GM18868 (cell line): ENCODE results near the gene SLC38A8.

Experiments
- ATAC-seq: cut with Tn5 transposase; IDR thresholded peaks from one replicate; pipeline ENCODE4 v1.9.1; 2021; ENCODE audit warnings: mild to moderate bottlenecking, moderate library complexity; ENCODE audit not compliant: unreplicated experiment

Gene SLC38A8

GRCh38 chr16:84049403-84050060 lies 6.9 kb upstream of the SLC38A8 start:
- no peak for ATAC-seq

- ATAC-seq: no peak
These were observed 6.3 kb upstream of the SLC38A8 start for GRCh38 chr16:84048871-84049270.

- no peak for ATAC-seq
These were observed 5.7 kb upstream of the SLC38A8 start for GRCh38 chr16:84048270-84048669.

GRCh38 chr16:84047626-84048025 lies 5.0 kb upstream of the SLC38A8 start:
- ATAC-seq: no peak

GRCh38 chr16:84047206-84047605 lies 4.6 kb upstream of the SLC38A8 start:
- ATAC-seq: no peak

GRCh38 chr16:84045818-84046470 lies 3.3 kb upstream of the SLC38A8 start:
- ATAC-seq: no peak

- ATAC-seq: no peak
These were observed 2.6 kb upstream of the SLC38A8 start for GRCh38 chr16:84045001-84045817.

GRCh38 chr16:84044118-84044488 lies 1.5 kb upstream of the SLC38A8 start:
- ATAC-seq: no peak

- no peak for ATAC-seq
These were observed 1.0 kb upstream of the SLC38A8 start for GRCh38 chr16:84043486-84044117.

- ATAC-seq: no peak
These were observed 387 bp upstream of the SLC38A8 start for GRCh38 chr16:84042879-84043485.

GRCh38 chr16:84041881-84042280 lies 714 bp downstream of the SLC38A8 start:
- ATAC-seq: no peak

- no peak for ATAC-seq
These were observed 1.5 kb downstream of the SLC38A8 start for GRCh38 chr16:84040823-84041820.

GRCh38 chr16:84040226-84040822 lies 2.3 kb downstream of the SLC38A8 start:
- no peak for ATAC-seq

- ATAC-seq: no peak
These were observed 2.9 kb downstream of the SLC38A8 start for GRCh38 chr16:84039696-84040095.

GRCh38 chr16:84038469-84038868 lies 4.1 kb downstream of the SLC38A8 start:
- ATAC-seq: no peak

GRCh38 chr16:84036982-84037425 lies 5.6 kb downstream of the SLC38A8 start:
- no peak for ATAC-seq

- no peak for ATAC-seq
These were observed 6.5 kb downstream of the SLC38A8 start for GRCh38 chr16:84036131-84036530.

GRCh38 chr16:84034516-84034915 lies 8.1 kb downstream of the SLC38A8 start:
- no peak for ATAC-seq
